K562 (cell line): ENCODE measurements around the gene GAMT. TPM values are rescaled to one million over a fixed set of nuclear protein-coding genes. Genes with fewer than 3 reads are reported as not detected.

Source experiments
- FIP1L1 ChIP-seq: fragments of 200-400 bp; formaldehyde crosslinking; IDR thresholded peaks from 2 replicates; pipeline ENCODE4 v1.6.1; 2018; ENCODE audit warnings: mild to moderate bottlenecking, low read depth, low read length; ENCODE audit not compliant: poor library complexity, severe bottlenecking
- HOMEZ ChIP-seq: fragments of 250-450 bp; sonication (Bioruptor Pico); IDR thresholded peaks from 2 replicates; pipeline ENCODE4 v1.4.0; 2020; ENCODE audit warnings: mild to moderate bottlenecking, moderate library complexity
- HSF4 ChIP-seq: fragments of 250-450 bp; sonication (Bioruptor Pico); IDR thresholded peaks from 2 replicates; pipeline ENCODE4 v2.1.2; 2022; ENCODE audit warnings: mild to moderate bottlenecking, moderate library complexity, borderline replicate concordance
- PHF8 ChIP-seq: fragments of 200-600 bp; sonication (generic); IDR thresholded peaks from 2 replicates; pipeline ENCODE4 v1.6.1; 2012; ENCODE audit warnings: mixed run types, mild to moderate bottlenecking, inconsistent platforms, low read length, moderate library complexity, borderline replicate concordance
- RNF219 ChIP-seq: fragments of 250-450 bp; sonication (Bioruptor Pico); IDR thresholded peaks from 2 replicates; pipeline ENCODE4 v1.5.0; 2022; ENCODE audit warnings: mild to moderate bottlenecking
- SMARCA4 ChIP-seq: fragments of 450-650 bp; IDR thresholded peaks from 2 replicates; pipeline ENCODE4 v1.6.1; 2016
- THAP7 ChIP-seq: fragments of 250-450 bp; sonication (Bioruptor Pico); IDR thresholded peaks from 2 replicates; pipeline ENCODE4 v1.5.0; 2021
- ZBTB5 ChIP-seq: fragments of 450-650 bp; IDR thresholded peaks from 2 replicates; pipeline ENCODE4 v1.6.1; 2017; ENCODE audit warnings: antibody characterized with exemption
- ZNF232 ChIP-seq: sonication (generic); formaldehyde crosslinking; IDR thresholded peaks from 2 replicates; pipeline ENCODE4 v1.8.0; 2022; ENCODE audit warnings: mild to moderate bottlenecking, missing genetic modification reagents
- ZNF239 ChIP-seq: fragments of 250-450 bp; sonication (Bioruptor Pico); IDR thresholded peaks from 2 replicates; pipeline ENCODE4 v1.4.0; 2020; ENCODE audit warnings: mild to moderate bottlenecking
- ZNF436 ChIP-seq: fragments of 250-450, 450-650 bp; sonication (Bioruptor Pico); formaldehyde crosslinking; IDR thresholded peaks from 2 replicates; pipeline ENCODE4 v1.7.0; 2020; ENCODE audit warnings: mild to moderate bottlenecking
- ZNF561 ChIP-seq: fragments of 450-650 bp; formaldehyde crosslinking; conservative IDR thresholded peaks from 2 replicates; pipeline ENCODE4 v1.4.0; 2020; ENCODE audit warnings: mild to moderate bottlenecking, moderate library complexity
- ZNF583 ChIP-seq: fragments of 250-450 bp; sonication (Bioruptor Pico); IDR thresholded peaks from 2 replicates; pipeline ENCODE4 v1.4.0; 2020
- ZNF592 ChIP-seq: fragments of 450-650 bp; IDR thresholded peaks from 2 replicates; pipeline ENCODE4 v1.6.1; 2017; ENCODE audit warnings: antibody characterized with exemption, mild to moderate bottlenecking
- polyA plus RNA-seq, 8 experiments: library from polyadenylated mRNA; depleted of rRNA in 4 of 8; stranded (reverse) in 5 of 8; unstranded in 3 of 8; fragments of >200 nt; fragmentation: Nextera tagmentation in 2 of 8; fragmentation: Illumina TruSeq in 1 of 8; extraction: Ambion mirVana in 2 of 8; extraction: Trizol in 1 of 8; gene quantifications; 2 replicates each; pipeline versions ENCODE4 v1.2.1 to v1.2.3, GENCODE V29; 2011 to 2014; ENCODE audit warnings: inconsistent platforms in 1 of 8, missing spikeins in 1 of 8
- total RNA-seq, 7 experiments: library from RNA; depleted of rRNA in 6 of 7; stranded (reverse); fragments of >200 nt in 6 of 7; fragmentation: Illumina TruSeq in 2 of 7; extraction: Trizol in 2 of 7; gene quantifications; 2 replicates each; pipeline versions ENCODE4 v1.2.1 to v1.2.3, GENCODE V29; 2011 to 2021; ENCODE audit warnings: low replicate concordance in 1 of 7

The GAMT gene
- total and polyA plus RNA-seq, 9 of the 15 experiments (the other 6 are each of a cell fraction or from before 2014, with no cell fraction given): 1.3 to 35.3 (median 27.2) TPM

GRCh38 chr19:1383312-1384084 is 17.8 kb downstream of the GAMT start, which contains the start of gene NDUFS7 (continued):
- TF ChIP-seq HSF4 (no peak), PHF8 (peak; percentile 89; the same call in 1 of the 2 replicates), THAP7 (no peak; the same call in 1 of the 2 replicates), ZNF583 (CRISPR knock-in tag) (peak; percentile 87), ZNF561 (CRISPR knock-in tag) (no peak; the same call in 1 of the 2 replicates), ZNF232 (CRISPR knock-in tag) (peak; percentile 91; the same call in 1 of the 2 replicates), SMARCA4 (no peak), ZNF592 (peak; percentile 97), ZNF436 (CRISPR knock-in tag) (no peak), ZBTB5 (peak; percentile 85), ZNF239 (CRISPR knock-in tag) (0 out of 2 replicates have a peak, but pooled peaks have one; percentile 48), FIP1L1 (peak; percentile 100), RNF219 (no peak), HOMEZ (no peak)
